GM21786 (cell line): Measurements from ENCODE around the gene TOLLIP.

Source experiments
- ATAC-seq: cut with Tn5 transposase; IDR thresholded peaks from one replicate; pipeline ENCODE4 v1.9.1; 2021; ENCODE audit not compliant: unreplicated experiment

TOLLIP gene

GRCh38 chr11:1285316-1285744, 24.1 kb downstream of the TOLLIP start:
- ATAC-seq, result no peak

GRCh38 chr11:1283906-1284305, 25.5 kb downstream of the TOLLIP start:
- no peak for ATAC-seq

- no peak for ATAC-seq
These were observed 26.3 kb downstream of the TOLLIP start for GRCh38 chr11:1283091-1283511.

- ATAC-seq, result no peak
These were observed 27.5 kb downstream of the TOLLIP start for GRCh38 chr11:1281974-1282365.

GRCh38 chr11:1281326-1281973, 28.0 kb downstream of the TOLLIP start:
- ATAC-seq, result no peak

GRCh38 chr11:1280116-1281035, 29.1 kb downstream of the TOLLIP start:
- ATAC-seq, result no peak

- no peak for ATAC-seq
These were observed 29.8 kb downstream of the TOLLIP start for GRCh38 chr11:1279674-1280055.

GRCh38 chr11:1278766-1279673, 30.4 kb downstream of the TOLLIP start:
- no peak for ATAC-seq

GRCh38 chr11:1277936-1278512, 31.4 kb downstream of the TOLLIP start:
- no peak for ATAC-seq

- no peak for ATAC-seq
These were observed 32.4 kb downstream of the TOLLIP start for GRCh38 chr11:1276866-1277615.

GRCh38 chr11:1276041-1276790, 33.2 kb downstream of the TOLLIP start:
- ATAC-seq, result no peak

- ATAC-seq, result no peak
These were observed 34.4 kb downstream of the TOLLIP start for GRCh38 chr11:1275021-1275420.

- no peak for ATAC-seq
These were observed 34.9 kb downstream of the TOLLIP start for GRCh38 chr11:1274501-1274900.

- ATAC-seq, result no peak
These were observed 36.9 kb downstream of the TOLLIP start for GRCh38 chr11:1272531-1272930.

GRCh38 chr11:1271927-1272326, 37.5 kb downstream of the TOLLIP start:
- ATAC-seq, result no peak

- ATAC-seq, result no peak
These were observed 38.0 kb downstream of the TOLLIP start for GRCh38 chr11:1271406-1271805.

GRCh38 chr11:1271002-1271401, 38.4 kb downstream of the TOLLIP start:
- ATAC-seq, result no peak

GRCh38 chr11:1270476-1270875, 39.0 kb downstream of the TOLLIP start:
- ATAC-seq, result no peak

GRCh38 chr11:1269957-1270356, 39.5 kb downstream of the TOLLIP start:
- no peak for ATAC-seq
